ENCODE measurements around the gene AVEN.

DNA sequence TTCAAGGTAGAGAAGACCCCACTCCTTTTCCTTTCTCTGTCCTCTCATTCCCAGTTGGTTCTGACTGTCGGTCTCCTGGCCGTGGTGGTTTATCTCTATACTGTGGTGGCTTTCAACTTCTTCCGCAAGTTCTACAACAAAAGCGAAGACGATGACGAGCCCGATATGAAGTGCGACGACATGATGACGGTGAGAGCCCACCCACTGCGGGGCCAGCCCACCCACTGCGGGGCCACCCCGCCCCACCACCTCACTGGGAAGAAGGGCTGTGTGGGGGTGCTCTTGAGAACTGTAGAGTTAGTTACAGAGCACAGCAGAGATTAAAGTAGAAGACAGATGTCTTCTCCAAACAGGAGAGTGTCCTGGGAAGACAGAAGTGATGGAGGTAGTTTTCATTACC, 181.3 kb downstream of the AVEN start:
- TF ChIP-seq, protein P1, sequence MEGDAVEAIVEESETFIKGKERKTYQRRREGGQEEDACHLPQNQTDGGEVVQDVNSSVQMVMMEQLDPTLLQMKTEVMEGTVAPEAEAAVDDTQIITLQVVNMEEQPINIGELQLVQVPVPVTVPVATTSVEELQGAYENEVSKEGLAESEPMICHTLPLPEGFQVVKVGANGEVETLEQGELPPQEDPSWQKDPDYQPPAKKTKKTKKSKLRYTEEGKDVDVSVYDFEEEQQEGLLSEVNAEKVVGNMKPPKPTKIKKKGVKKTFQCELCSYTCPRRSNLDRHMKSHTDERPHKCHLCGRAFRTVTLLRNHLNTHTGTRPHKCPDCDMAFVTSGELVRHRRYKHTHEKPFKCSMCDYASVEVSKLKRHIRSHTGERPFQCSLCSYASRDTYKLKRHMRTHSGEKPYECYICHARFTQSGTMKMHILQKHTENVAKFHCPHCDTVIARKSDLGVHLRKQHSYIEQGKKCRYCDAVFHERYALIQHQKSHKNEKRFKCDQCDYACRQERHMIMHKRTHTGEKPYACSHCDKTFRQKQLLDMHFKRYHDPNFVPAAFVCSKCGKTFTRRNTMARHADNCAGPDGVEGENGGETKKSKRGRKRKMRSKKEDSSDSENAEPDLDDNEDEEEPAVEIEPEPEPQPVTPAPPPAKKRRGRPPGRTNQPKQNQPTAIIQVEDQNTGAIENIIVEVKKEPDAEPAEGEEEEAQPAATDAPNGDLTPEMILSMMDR (IDR thresholded peaks at IDR 0.05) = no peak
- no peak for TF ChIP-seq POLR2A (IDR thresholded peaks at IDR 0.05)
